HepG2 (cell line): ENCODE data around the gene MAP9. TPM values are rescaled to one million over a fixed set of nuclear protein-coding genes. Genes with fewer than 3 reads are reported as not detected.

Source experiments
- ATAC-seq: fragments of 200-7000 bp; cut with Tn5 transposase; 3 replicates; pipeline ENCODE4 v1.9.1; 2020; ENCODE audit warnings: mild to moderate bottlenecking, moderate library complexity
- BruUV-seq: library from RNA; stranded (reverse); fragments of 400-500 nt; replicated peaks from 2 replicates; lab custom pipeline; 2021; lab: Mats Ljungman, UMichigan
- CTCF ChIA-PET: fragments of 300-600 bp; formaldehyde crosslinking; extraction: SDS; loops from one replicate; lab custom pipeline; 2021; ENCODE audit warnings: low total read pairs, inconsistent platforms, low intra/inter-chr PET ratio; lab: Yijun Ruan, JAX
- POLR2A ChIA-PET: fragments of 350-600 bp; sonication (Branson Sonifier 250); formaldehyde crosslinking; loops from one replicate; lab custom pipeline; 2020; ENCODE audit warnings: antibody characterized with exemption, inconsistent platforms; lab: Yijun Ruan, JAX
- DNase-seq: peaks from one replicate; pipeline ENCODE4 v3.0.0-alpha.2; 2015; ENCODE audit warnings: low spot score
- FAIRE-seq: peaks from 3 replicates; lab custom pipeline; 2011; peaks lifted over from hg19 to GRCh38; lab: Jason Lieb, UNC
- H2AFZ ChIP-seq: one replicate; pipeline ENCODE4 v1.6.1; 2011; ENCODE audit warnings: low read length, inconsistent platforms
- H3K27ac ChIP-seq: fragments of 300-600 bp; 3 replicates; pipeline ENCODE4 v1.8.0; 2011; ENCODE audit warnings: mixed run types, mild to moderate bottlenecking, mixed read lengths, low read length, inconsistent platforms; ENCODE audit not compliant: insufficient read depth; ENCODE audit errors: extremely low read length
- H3K27me3 ChIP-seq, 2 experiments: fragments of 200-600 bp in 1 of 2; 2 replicates in 1 of 2; 3 replicates in 1 of 2; pipeline versions ENCODE4 v1.6.0 to v1.8.0; 2011; ENCODE audit warnings: low read length in 2 of 2, mild to moderate bottlenecking in 2 of 2, moderate library complexity in 2 of 2, inconsistent platforms in 1 of 2; ENCODE audit not compliant: insufficient read depth in 2 of 2, control insufficient read depth in 1 of 2
- H3K36me3 ChIP-seq, 2 experiments: fragments of 200-600 bp in 1 of 2; replicated peaks in 1 of 2; 2 replicates in 1 of 2; 3 replicates in 1 of 2; pipeline versions ENCODE4 v1.5.1 to v1.8.0; 2011; ENCODE audit warnings: low read length in 2 of 2, inconsistent platforms in 1 of 2; ENCODE audit not compliant: insufficient read depth in 2 of 2, control insufficient read depth in 1 of 2
- H3K4me1 ChIP-seq: 2 replicates; pipeline ENCODE4 v1.5.1; 2012; ENCODE audit warnings: low read length, inconsistent platforms; ENCODE audit not compliant: insufficient read depth
- H3K4me2 ChIP-seq: 2 replicates; pipeline ENCODE4 v1.6.0; 2011; ENCODE audit warnings: low read depth, low read length, inconsistent platforms
- H3K4me3 ChIP-seq, 3 experiments: fragments of 200-600 bp in 1 of 3; sonication (generic), shearing (Covaris generic) in 1 of 3; replicated peaks in 1 of 3; 2 replicates each; pipeline ENCODE4 v1.5.1; 2011 to 2016; ENCODE audit warnings: low read length in 3 of 3, inconsistent platforms in 2 of 3, low read depth in 2 of 3, mild to moderate bottlenecking in 2 of 3, control low read depth in 1 of 3, mixed read lengths in 1 of 3; ENCODE audit not compliant: insufficient read depth in 1 of 3
- H3K79me2 ChIP-seq: one replicate; pipeline ENCODE4 v1.6.1; 2011; ENCODE audit warnings: low read length, inconsistent platforms; ENCODE audit not compliant: insufficient read depth
- H3K9ac ChIP-seq: 2 replicates; pipeline ENCODE4 v1.6.0; 2011; ENCODE audit warnings: mild to moderate bottlenecking, low read depth, low read length, inconsistent platforms; ENCODE audit not compliant: insufficient read depth
- H3K9me3 ChIP-seq: 2 replicates; pipeline ENCODE4 v1.5.1; 2012; ENCODE audit warnings: mild to moderate bottlenecking, low read length
- H4K20me1 ChIP-seq: 2 replicates; pipeline ENCODE4 v1.6.0; 2011; ENCODE audit warnings: inconsistent platforms, mild to moderate bottlenecking, low read length, moderate library complexity; ENCODE audit not compliant: insufficient read depth
- ARID4A ChIP-seq: sonication (generic); formaldehyde crosslinking; IDR thresholded peaks from 2 replicates; pipeline ENCODE4 v1.5.0; 2020; ENCODE audit warnings: mild to moderate bottlenecking, missing genetic modification reagents, borderline replicate concordance
- ASH2L ChIP-seq: fragments of 300-600, 200-600 bp; sonication (generic); IDR thresholded peaks from 2 replicates; pipeline ENCODE4 v1.7.0; 2017; ENCODE audit warnings: low read depth, mild to moderate bottlenecking, moderate library complexity, mixed read lengths, low read length; ENCODE audit not compliant: insufficient read length
- CREB1 ChIP-seq, 2 experiments: fragments of 450-650 bp in 1 of 2; IDR thresholded peaks; 2 replicates each; pipeline ENCODE4 v1.6.1; 2016 to 2017; ENCODE audit warnings: control low read depth in 1 of 2, mild to moderate bottlenecking in 1 of 2, missing compliant biosample characterization in 1 of 2, missing genetic modification characterization in 1 of 2
- HHEX ChIP-seq: IDR thresholded peaks from 2 replicates; pipeline ENCODE4 v1.6.1; 2016; ENCODE audit warnings: control low read depth
- HOXD1 ChIP-seq: sonication (generic); formaldehyde crosslinking; IDR thresholded peaks from 2 replicates; pipeline ENCODE4 v1.5.0; 2020; ENCODE audit warnings: missing genetic modification reagents
- MED1 ChIP-seq: sonication (generic); formaldehyde crosslinking; IDR thresholded peaks from 2 replicates; pipeline ENCODE4 v1.4.0; 2020; ENCODE audit warnings: missing genetic modification reagents
- NR0B2 ChIP-seq: sonication (generic); formaldehyde crosslinking; IDR thresholded peaks from 2 replicates; pipeline ENCODE4 v1.4.0; 2020; ENCODE audit warnings: mild to moderate bottlenecking, missing genetic modification reagents
- PITX1 ChIP-seq: sonication (generic); formaldehyde crosslinking; IDR thresholded peaks from 2 replicates; pipeline ENCODE4 v1.5.1; 2020; ENCODE audit warnings: mild to moderate bottlenecking, missing genetic modification reagents
- POGK ChIP-seq: sonication (generic); formaldehyde crosslinking; conservative IDR thresholded peaks from 2 replicates; pipeline ENCODE4 v1.8.0; 2022; ENCODE audit warnings: mild to moderate bottlenecking, moderate library complexity, missing genetic modification reagents
- RFX1 ChIP-seq: fragments of 450-650 bp; IDR thresholded peaks from 2 replicates; pipeline ENCODE4 v1.6.1; 2017
- YEATS2 ChIP-seq: sonication (generic); formaldehyde crosslinking; IDR thresholded peaks from 2 replicates; pipeline ENCODE4 v1.4.0; 2020; ENCODE audit warnings: missing genetic modification reagents, borderline replicate concordance
- ZNF18 ChIP-seq: sonication (generic); formaldehyde crosslinking; IDR thresholded peaks from 2 replicates; pipeline ENCODE4 v1.8.0; 2022; ENCODE audit warnings: mild to moderate bottlenecking, missing genetic modification reagents; ENCODE audit not compliant: insufficient replicate concordance
- ZNF512 ChIP-seq: sonication (generic); formaldehyde crosslinking; IDR thresholded peaks from 2 replicates; pipeline ENCODE4 v1.4.0; 2020; ENCODE audit warnings: mild to moderate bottlenecking, missing genetic modification reagents
- ZNF563 ChIP-seq: sonication (generic); formaldehyde crosslinking; IDR thresholded peaks from 2 replicates; pipeline ENCODE4 v1.8.0; 2022; ENCODE audit warnings: mild to moderate bottlenecking, moderate library complexity, missing genetic modification reagents
- ZNF614 ChIP-seq: IDR thresholded peaks from 2 replicates; pipeline ENCODE4 v1.6.1; 2018; ENCODE audit warnings: missing biosample characterization, missing genetic modification reagents, inconsistent platforms, borderline replicate concordance
- ZSCAN22 ChIP-seq: sonication (generic); formaldehyde crosslinking; IDR thresholded peaks from 2 replicates; pipeline ENCODE4 v1.4.0; 2020; ENCODE audit warnings: mild to moderate bottlenecking, missing genetic modification reagents
- WGBS: methylation state at CpG from one replicate; pipeline ENCODE4 v1.1.6; 2017; ENCODE audit warnings: low lambda C conversion rate; 5-methylcytosine and 5-hydroxymethylcytosine counted together
- in situ Hi-C: cut with HindIII; loops from 2 replicates; pipeline ENCODE4 v1.10.0; 2017; ENCODE audit warnings: low pct_unique_long_range_greater_than_20kb; ENCODE audit not compliant: extremely low pct_ligation_motif_present
- intact Hi-C: fragments of 100-400 bp; cut with micrococcal nuclease; formaldehyde crosslinking; loops from one replicate; pipeline ENCODE4 v1.10.0; 2022; ENCODE audit not compliant: unreplicated experiment
- polyA plus RNA-seq, 8 experiments: library from polyadenylated mRNA; depleted of rRNA in 3 of 8; stranded (reverse) in 7 of 8; unstranded in 1 of 8; fragments of >200 nt; fragmentation: Illumina TruSeq in 4 of 8; extraction: Trizol in 4 of 8; gene quantifications; 2 replicates each; pipeline versions ENCODE4 v1.2.1 to v1.2.3, GENCODE V29; 2011 to 2016; ENCODE audit warnings: low read depth in 4 of 8, missing spikeins in 1 of 8, mixed read lengths in 1 of 8; ENCODE audit not compliant: insufficient read depth in 1 of 8
- total RNA-seq, 5 experiments: library from RNA; depleted of rRNA; stranded (reverse); fragments of >200 nt; fragmentation: Illumina TruSeq; extraction: Trizol; gene quantifications; 2 replicates each; pipeline ENCODE4 v1.2.3, GENCODE V29; 2016; ENCODE audit warnings: low read depth in 1 of 5

MAP9 gene
- total and polyA plus RNA-seq, 2 of the 13 experiments (the other 11 are each of a cell fraction or from before 2014, with no cell fraction given) = not detected

- ATAC-seq (no peak), DNase-seq (no peak), FAIRE-seq (no peak)
- no TSS peak for BruUV-seq
- Histone ChIP-seq H3K4me3 (no peak overlapping the region), H3K4me2 (no peak overlapping the region), H3K79me2 (no peaks in the 10 kb centered on the region), H3K27ac (no peak overlapping the region), H3K27me3 (no peaks in the 10 kb centered on the region), H3K9ac (no peak overlapping the region), H4K20me1 (no peaks in the 10 kb centered on the region), H3K4me1 (no peaks in the 10 kb centered on the region), H3K36me3 (no peaks in the 10 kb centered on the region), H3K9me3 (no peaks in the 10 kb centered on the region), H2AFZ (no peak overlapping the region)
- CTCF ChIA-PET = no interaction called here
- intact Hi-C loops = no loop called here
- 0% methylated on average over 2 of the region's 2 CpGs for WGBS
- in situ Hi-C loops = no loop called here
- POLR2A ChIA-PET = no interaction called here
- TF ChIP-seq HHEX (CRISPR knock-in tag) (no peak), ASH2L (no peak), ZNF563 (CRISPR knock-in tag) (no peak), YEATS2 (CRISPR knock-in tag) (no peak), ARID4A (CRISPR knock-in tag) (no peak), HOXD1 (CRISPR knock-in tag) (no peak), PITX1 (CRISPR knock-in tag) (no peak), POGK (CRISPR knock-in tag) (no peak), RFX1 (no peak), ZNF614 (no peak), CREB1 (IDR thresholded peaks at IDR 0.05) (no peak), CREB1 (CRISPR knock-in tag; IDR thresholded peaks at IDR 0.05) (no peak), ZNF512 (CRISPR knock-in tag) (no peak), NR0B2 (CRISPR knock-in tag) (no peak), ZSCAN22 (CRISPR knock-in tag) (no peak), MED1 (CRISPR knock-in tag) (no peak), ZNF18 (CRISPR knock-in tag) (no peak)
These were observed 28.3 kb upstream of the MAP9 start for GRCh38 chr4:155405059-155405458.
